GM10266 (cell line): ENCODE data around the gene NR6A1.

Source experiments
- DNase-seq: peaks from one replicate; pipeline ENCODE4 v3.0.0; 2012; ENCODE audit errors: extremely low spot score
- CTCF ChIP-seq: IDR thresholded peaks from 2 replicates; pipeline ENCODE4 v1.5.1; 2012; ENCODE audit warnings: mild to moderate bottlenecking, low read depth; ENCODE audit not compliant: control insufficient read depth, insufficient read depth; ENCODE audit errors: missing control alignments

The NR6A1 gene

GRCh38 chr9:124615100-124615742, 155.9 kb downstream of the NR6A1 start:
- TF ChIP-seq CTCF = no peak

GRCh38 chr9:124613849-124614248, 157.3 kb downstream of the NR6A1 start:
- no peak for TF ChIP-seq CTCF
- no peak for DNase-seq

More at GRCh38 chr9:124615100-124615742, 155.9 kb downstream of the NR6A1 start:
- no peak for DNase-seq

GRCh38 chr9:124611106-124611505, 160.0 kb downstream of the NR6A1 start:
- TF ChIP-seq CTCF = no peak
- no peak for DNase-seq

- no peak for TF ChIP-seq CTCF
- DNase-seq = no peak
Measured at GRCh38 chr9:124606027-124606426, 165.1 kb downstream of the NR6A1 start.

- TF ChIP-seq CTCF = no peak
- no peak for DNase-seq
Measured at GRCh38 chr9:124605258-124605657, 165.9 kb downstream of the NR6A1 start.

- no peak for DNase-seq
- no peak for TF ChIP-seq CTCF
Measured at GRCh38 chr9:124602632-124603031, 168.5 kb downstream of the NR6A1 start.

- DNase-seq = no peak
- no peak for TF ChIP-seq CTCF
Measured at GRCh38 chr9:124602204-124602603, 168.9 kb downstream of the NR6A1 start.
